Uterus (tissue), 4 donors: Measurements from ENCODE around the gene FAHD2B. TPM values are rescaled to one million over a fixed set of nuclear protein-coding genes. Genes with fewer than 3 reads are reported as not detected.
"Not testable (repeated sequence)": the region's sequence is repeated elsewhere in the genome, so short reads cannot be mapped to it uniquely, and the experiment has no call there.

Source experiments
- DNase-seq, 2 donors: peaks; one replicate each; pipeline ENCODE4 v3.0.0-alpha.2; 2019 to 2020
- H3K27ac ChIP-seq, 2 donors: fragments of 200-600 bp; sonication (generic); 1 replicate in 1 of 2; 2 replicates in 1 of 2; pipeline ENCODE4 v1.5.1; 2016 to 2018
- H3K27me3 ChIP-seq, 2 donors: fragments of 200-600 bp; sonication (generic); one replicate each; pipeline ENCODE4 v1.5.1; 2018 to 2019; ENCODE audit warnings: control low read depth in 1 of 2
- H3K36me3 ChIP-seq, 2 donors: fragments of 200-600 bp; sonication (generic); one replicate each; pipeline ENCODE4 v1.5.1; 2019; ENCODE audit warnings: control low read depth in 1 of 2
- H3K4me1 ChIP-seq, 2 donors: fragments of 200-600 bp; sonication (generic); one replicate each; pipeline ENCODE4 v1.5.1; 2018 to 2019; ENCODE audit warnings: control low read depth in 1 of 2
- H3K4me3 ChIP-seq, 2 donors: fragments of 200-600 bp; sonication (generic); 1 replicate in 1 of 2; 2 replicates in 1 of 2; pipeline ENCODE4 v1.5.1; 2018 to 2019; ENCODE audit warnings: mild to moderate bottlenecking in 1 of 2
- H3K9me3 ChIP-seq, 2 donors: fragments of 200-600 bp; sonication (generic); one replicate each; pipeline ENCODE4 v1.5.1; 2019; ENCODE audit warnings: control low read depth in 1 of 2
- CTCF ChIP-seq, 4 experiments: fragments of 200-600 bp in 2 of 4; fragments of 450-650 bp in 2 of 4; sonication (generic) in 2 of 4; IDR thresholded peaks; one replicate each; pipeline ENCODE4 v1.5.1; 2016 to 2019; ENCODE audit warnings: antibody characterized with exemption in 4 of 4, mild to moderate bottlenecking in 2 of 4, moderate library complexity in 1 of 4
- POLR2A ChIP-seq, 2 donors: fragments of 450-650 bp; IDR thresholded peaks; one replicate each; pipeline ENCODE4 v1.6.1; 2016; ENCODE audit warnings: antibody characterized with exemption in 2 of 2, mild to moderate bottlenecking in 1 of 2, moderate library complexity in 1 of 2
- intact Hi-C: fragments of 100-400 bp; cut with DNase I; formaldehyde crosslinking; loops from one replicate; pipeline ENCODE4 v1.15.1; 2023; ENCODE audit warnings: low total_unique reads
- total RNA-seq, 4 donors: library from RNA; depleted of rRNA in 3 of 4; stranded (reverse); fragments of >200 nt in 3 of 4; gene quantifications; one replicate each; pipeline versions ENCODE4 v1.1.0 to v1.2.4, GENCODE V29; 2014 to 2023
- donor health status: DM: yes; HTN: yes; CAD: no.

FAHD2B gene
- 10 to 100 TPM in 3 of 4 donors, 1 to 10 TPM in 1; 10.0 to 35.5 (median 22.2) TPM for total RNA-seq

GRCh38 chr2:97094772-97095611, at the start of gene FAHD2B:
FAHD2B (minus strand) TSS chr2:97094882; CDS start chr2:97091706, 3,176 bp downstream.
- H3K4me1 ChIP-seq, H3K36me3 ChIP-seq, H3K27me3 ChIP-seq, H3K9me3 ChIP-seq, intact Hi-C loops: not testable (repeated sequence)
- DNase-seq, result peak; percentile 75 to 86
- peak within 1 kb of the TSS; percentile 74 to 90 for H3K27ac ChIP-seq
- H3K4me3 ChIP-seq, result peak within 1 kb of the TSS; percentile 35 to 47

DNA sequence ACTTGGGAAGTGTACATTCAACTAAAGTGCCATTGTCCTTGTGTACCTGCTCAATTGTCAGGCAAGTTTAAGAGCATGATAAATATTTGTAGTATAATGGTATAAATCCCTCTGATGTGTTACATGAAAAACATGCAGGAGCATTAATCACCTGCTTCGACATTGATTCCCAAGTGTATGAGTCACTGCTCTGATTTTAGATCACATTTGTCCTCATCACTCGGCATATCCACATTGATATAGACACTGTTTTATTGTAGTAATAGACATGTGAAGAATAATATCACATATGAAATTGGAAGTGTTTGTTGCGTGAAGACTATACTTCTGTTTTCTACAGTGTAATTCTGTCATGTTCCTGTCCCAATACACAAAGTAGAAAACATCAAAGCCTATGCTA, 49.3 kb upstream of the FAHD2B start:
- H3K36me3 ChIP-seq, H3K4me1 ChIP-seq, H3K27me3 ChIP-seq, intact Hi-C loops, H3K9me3 ChIP-seq, H3K27ac ChIP-seq, H3K4me3 ChIP-seq, DNase-seq: not testable (repeated sequence)

DNA sequence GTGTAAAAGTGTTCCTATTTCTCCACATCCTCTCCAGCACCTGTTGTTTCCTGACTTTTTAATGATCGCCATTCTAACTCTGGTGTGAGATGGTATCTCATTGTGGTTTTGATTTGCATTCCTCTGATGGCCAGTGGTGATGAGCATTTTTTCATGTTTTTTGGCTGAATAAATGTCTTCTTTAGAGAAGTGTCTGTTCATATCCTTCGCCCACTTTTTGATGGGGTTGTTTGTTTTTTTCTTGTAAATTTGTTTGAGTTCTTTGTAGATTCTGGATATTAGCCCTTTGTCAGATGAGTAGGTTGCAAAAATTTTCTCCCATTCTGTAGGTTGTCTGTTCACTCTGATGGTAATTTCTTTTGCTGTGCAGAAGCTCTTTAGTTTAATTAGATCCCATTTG, 34.4 kb upstream of the FAHD2B start:
- H3K27me3 ChIP-seq, H3K27ac ChIP-seq, DNase-seq, H3K4me3 ChIP-seq, H3K9me3 ChIP-seq, H3K36me3 ChIP-seq, intact Hi-C loops, H3K4me1 ChIP-seq: not testable (repeated sequence)

GRCh38 chr2:97113882-97114255, 19.2 kb upstream of the FAHD2B start:
- H3K36me3 ChIP-seq, H3K9me3 ChIP-seq, DNase-seq, intact Hi-C loops, H3K27me3 ChIP-seq, H3K4me1 ChIP-seq: not testable (repeated sequence)
- Histone ChIP-seq H3K4me3 (peak overlapping the region; percentile 61 to 81), H3K27ac (peak overlapping the region; percentile 92 to 96)

GRCh38 chr2:97113050-97113881, 18.6 kb upstream of the FAHD2B start, which contains the start of gene ANKRD36:
ANKRD36 (plus strand) TSS chr2:97113153; CDS start chr2:97113740, 587 bp downstream.
- intact Hi-C loops, result not testable (repeated sequence)
- TF ChIP-seq CTCF (IDR thresholded peaks at IDR 0.05) (peak; percentile 11 to 72 (median 70)), POLR2A (IDR thresholded peaks at IDR 0.05) (peak in 1 of 2 donors; percentile 48)

DNA sequence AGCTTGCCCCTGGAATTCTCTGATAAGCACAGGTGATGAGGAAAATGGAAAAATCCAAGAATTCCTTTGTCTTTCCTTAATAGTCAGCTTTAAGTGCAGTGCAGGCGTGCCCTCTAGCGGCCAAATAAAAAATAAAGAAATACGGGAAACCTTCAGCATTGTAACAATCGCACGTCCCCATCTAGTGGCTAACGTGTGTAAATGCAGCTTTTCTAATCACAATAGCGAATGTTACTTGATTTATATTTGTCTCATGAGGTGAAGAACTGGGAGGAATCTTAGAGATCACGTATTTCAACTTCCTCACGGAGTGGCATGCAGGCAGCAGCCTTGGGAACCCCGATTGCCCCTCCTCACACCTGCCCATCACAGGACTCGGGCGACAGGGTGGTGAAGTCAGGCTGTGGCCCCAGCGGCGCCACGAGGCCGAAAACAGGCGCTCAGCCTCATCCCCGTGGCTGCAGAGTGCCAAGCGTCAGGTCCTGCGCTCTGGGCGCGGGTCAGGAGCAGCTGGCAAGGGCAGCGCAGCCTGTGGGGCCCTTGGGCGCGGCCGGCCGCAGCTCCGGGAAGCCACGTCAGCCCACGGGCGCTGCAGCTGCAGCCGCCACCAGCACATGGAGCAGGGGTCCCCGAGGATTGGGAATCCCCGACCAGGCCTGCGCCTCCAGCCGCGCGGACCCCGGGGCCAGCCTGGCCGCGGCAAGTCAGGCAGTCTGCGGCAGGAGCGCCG, 17.8 kb upstream of the FAHD2B start:
- H3K4me1 ChIP-seq, H3K27me3 ChIP-seq, H3K9me3 ChIP-seq, H3K36me3 ChIP-seq, intact Hi-C loops: not testable (repeated sequence)
- peak; percentile 78 to 98 (median 92) for TF ChIP-seq CTCF (IDR thresholded peaks at IDR 0.05)
- Histone ChIP-seq H3K27ac (peak overlapping the region; percentile 92 to 96), H3K4me3 (peak overlapping the region; percentile 61 to 81)
- peak; percentile 60 to 86 for DNase-seq

More at GRCh38 chr2:97113050-97113881, 18.6 kb upstream of the FAHD2B start, which contains the start of gene ANKRD36:
- not testable (repeated sequence) for H3K4me1 ChIP-seq, H3K9me3 ChIP-seq, H3K36me3 ChIP-seq, H3K27me3 ChIP-seq
- Histone ChIP-seq H3K4me3 (peak within 1 kb of the TSS; percentile 61 to 81), H3K27ac (peak within 1 kb of the TSS; percentile 92 to 96)
- peak; percentile 81 to 83 for DNase-seq

- H3K27me3 ChIP-seq, intact Hi-C loops, H3K4me3 ChIP-seq, H3K36me3 ChIP-seq, H3K9me3 ChIP-seq, DNase-seq, H3K4me1 ChIP-seq, H3K27ac ChIP-seq: not testable (repeated sequence)
Observed at GRCh38 chr2:97111246-97111645, 16.6 kb upstream of the FAHD2B start.

DNA sequence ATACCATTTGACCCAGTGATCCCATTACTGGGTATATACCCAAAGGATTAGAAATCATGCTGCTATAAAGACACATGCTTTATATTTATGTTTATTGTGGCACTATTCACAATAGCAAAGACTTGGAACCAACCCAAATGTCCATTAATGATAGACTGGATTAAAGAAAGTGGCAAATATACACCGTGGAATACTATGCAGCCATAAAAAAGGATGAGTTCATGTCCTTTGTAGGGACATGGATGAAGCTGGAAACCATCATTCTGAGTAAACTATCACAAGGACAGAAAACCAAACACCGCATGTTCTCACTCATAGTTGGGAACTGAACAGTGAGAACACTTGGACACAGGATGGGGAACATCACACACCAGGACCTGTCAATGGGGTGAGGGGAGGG, 12.2 kb upstream of the FAHD2B start:
- not testable (repeated sequence) for H3K9me3 ChIP-seq

DNA sequence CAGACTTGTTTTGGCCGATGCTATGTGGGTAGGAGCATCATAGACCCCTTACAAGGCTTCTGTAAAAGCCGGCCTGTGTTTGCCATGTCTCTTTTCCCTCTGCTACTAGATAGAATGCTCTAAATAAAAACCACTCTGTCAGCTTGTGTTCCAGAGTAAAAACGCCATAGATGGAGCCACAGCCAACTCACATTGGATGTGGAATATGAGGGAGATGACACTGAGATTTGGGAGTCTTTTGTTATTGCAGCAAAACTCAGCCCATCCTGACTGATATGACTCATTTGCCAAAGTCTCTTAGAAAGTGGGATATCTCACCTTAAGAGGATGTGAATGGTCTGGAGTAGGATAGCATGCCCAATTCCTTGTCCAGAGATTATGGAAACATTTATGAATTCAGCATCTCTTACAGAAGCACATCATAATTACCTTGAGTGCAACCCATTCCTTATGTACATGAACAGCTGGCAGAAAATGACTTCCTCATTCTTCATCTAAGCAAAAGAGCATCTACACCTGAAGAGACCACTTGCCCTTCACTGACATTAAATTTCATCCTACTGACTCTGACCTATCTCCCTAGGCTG, 4.2 kb upstream of the FAHD2B start:
- H3K9me3 ChIP-seq, H3K36me3 ChIP-seq, H3K27me3 ChIP-seq, H3K4me3 ChIP-seq, intact Hi-C loops, DNase-seq, H3K4me1 ChIP-seq, H3K27ac ChIP-seq: not testable (repeated sequence)

More for the DNA sequence above, 12.2 kb upstream of the FAHD2B start:
- H3K4me1 ChIP-seq, H3K27me3 ChIP-seq, H3K4me3 ChIP-seq, H3K36me3 ChIP-seq, intact Hi-C loops, DNase-seq, H3K27ac ChIP-seq: not testable (repeated sequence)
